SU-DHL-6 (cell line): ENCODE results near the gene PSPH.

Experiments
- EZH2phosphoT487 ChIP-seq: fragments of 200-600 bp; sonication (generic), shearing (Covaris generic); conservative IDR thresholded peaks from 2 replicates; pipeline ENCODE4 v1.6.1; 2018; ENCODE audit warnings: mild to moderate bottlenecking, antibody characterized with exemption, low read length, moderate library complexity, mixed read lengths
- TF ChIP-seq, protein P1 (sequence below): fragments of 200-600 bp; sonication (generic); IDR thresholded peaks from one replicate; pipeline ENCODE4 v1.5.1; 2017; ENCODE audit warnings: antibody characterized with exemption, mild to moderate bottlenecking, low read length, moderate library complexity; ENCODE audit not compliant: insufficient read depth, poor library complexity, severe bottlenecking

DNA sequence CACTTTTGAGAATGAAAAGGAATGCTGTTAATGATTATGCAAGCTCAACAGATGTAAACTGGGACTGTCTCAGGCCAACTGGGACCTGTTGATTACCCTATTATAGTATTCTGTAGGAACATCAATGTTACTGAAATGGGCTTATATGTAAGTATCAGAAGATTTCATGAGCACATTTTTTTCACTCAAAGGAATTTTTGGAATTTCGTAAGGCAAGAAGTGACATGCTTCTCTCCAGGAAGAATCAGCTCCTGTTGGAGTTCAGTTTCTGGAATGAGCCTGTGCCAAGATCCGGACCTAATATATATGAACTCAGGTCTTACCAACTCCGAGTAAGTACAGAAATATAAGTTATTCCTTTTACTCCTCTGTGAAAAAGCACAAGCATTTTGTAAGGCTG, 67.7 kb downstream of the PSPH start:
- TF ChIP-seq, protein P1, sequence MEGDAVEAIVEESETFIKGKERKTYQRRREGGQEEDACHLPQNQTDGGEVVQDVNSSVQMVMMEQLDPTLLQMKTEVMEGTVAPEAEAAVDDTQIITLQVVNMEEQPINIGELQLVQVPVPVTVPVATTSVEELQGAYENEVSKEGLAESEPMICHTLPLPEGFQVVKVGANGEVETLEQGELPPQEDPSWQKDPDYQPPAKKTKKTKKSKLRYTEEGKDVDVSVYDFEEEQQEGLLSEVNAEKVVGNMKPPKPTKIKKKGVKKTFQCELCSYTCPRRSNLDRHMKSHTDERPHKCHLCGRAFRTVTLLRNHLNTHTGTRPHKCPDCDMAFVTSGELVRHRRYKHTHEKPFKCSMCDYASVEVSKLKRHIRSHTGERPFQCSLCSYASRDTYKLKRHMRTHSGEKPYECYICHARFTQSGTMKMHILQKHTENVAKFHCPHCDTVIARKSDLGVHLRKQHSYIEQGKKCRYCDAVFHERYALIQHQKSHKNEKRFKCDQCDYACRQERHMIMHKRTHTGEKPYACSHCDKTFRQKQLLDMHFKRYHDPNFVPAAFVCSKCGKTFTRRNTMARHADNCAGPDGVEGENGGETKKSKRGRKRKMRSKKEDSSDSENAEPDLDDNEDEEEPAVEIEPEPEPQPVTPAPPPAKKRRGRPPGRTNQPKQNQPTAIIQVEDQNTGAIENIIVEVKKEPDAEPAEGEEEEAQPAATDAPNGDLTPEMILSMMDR = no peak
- TF ChIP-seq EZH2phosphoT487 = no peak
